ENCODE results near the gene NUTF2.
"Not testable (repeated sequence)": the region's sequence is repeated elsewhere in the genome, so short reads cannot be mapped to it uniquely, and the experiment has no call there.

Gene NUTF2

GRCh38 chr16:67888331-67888730 lies 41.6 kb downstream of the NUTF2 start:
- no peak for DNase-seq

GRCh38 chr16:67892375-67892774 lies 45.6 kb downstream of the NUTF2 start:
- no peak for DNase-seq

GRCh38 chr16:67892899-67893742 lies 46.4 kb downstream of the NUTF2 start, which contains the start of gene PSKH1:
PSKH1 (plus strand) TSS chr16:67893254; CDS start chr16:67908750, 15,496 bp downstream.
- peak; percentile 90 for DNase-seq

- no peak for DNase-seq
Measured at GRCh38 chr16:67893743-67894399, 47.1 kb downstream of the NUTF2 start.

GRCh38 chr16:67897231-67897630 lies 50.5 kb downstream of the NUTF2 start:
- no peak for DNase-seq

GRCh38 chr16:67901734-67902133 lies 55.0 kb downstream of the NUTF2 start:
- DNase-seq = no peak

GRCh38 chr16:67902831-67903230 lies 56.1 kb downstream of the NUTF2 start:
- no peak for DNase-seq

GRCh38 chr16:67907397-67908180 lies 60.9 kb downstream of the NUTF2 start:
- no peak for DNase-seq

- DNase-seq = no peak
Measured at GRCh38 chr16:67909056-67909742, 62.5 kb downstream of the NUTF2 start.

- no peak for DNase-seq
Measured at GRCh38 chr16:67910158-67910557, 63.4 kb downstream of the NUTF2 start.

GRCh38 chr16:67914758-67915495 lies 68.2 kb downstream of the NUTF2 start:
- no peak for DNase-seq

GRCh38 chr16:67915496-67915769 lies 68.7 kb downstream of the NUTF2 start:
- DNase-seq = not testable (repeated sequence)

GRCh38 chr16:67915831-67916723 lies 69.3 kb downstream of the NUTF2 start:
- DNase-seq = no peak

- no peak for DNase-seq
Measured at GRCh38 chr16:67917140-67917851, 70.6 kb downstream of the NUTF2 start.

GRCh38 chr16:67917852-67918236 lies 71.1 kb downstream of the NUTF2 start:
- peak; percentile 67 for DNase-seq

GRCh38 chr16:67919622-67920221 lies 73.0 kb downstream of the NUTF2 start:
- DNase-seq = no peak
